Caco-2 (cell line): Measurements from ENCODE around the gene ATP5MC2. TPM values are rescaled to one million over a fixed set of nuclear protein-coding genes. Genes with fewer than 3 reads are reported as not detected.
A peak's percentile ranks its signal among the peaks of the same experiment; 100 is the strongest.

ENCODE experiments used
- BruUV-seq: library from RNA; stranded (reverse); fragments of 400-500 nt; replicated peaks from 2 replicates; lab custom pipeline; 2021; lab: Mats Ljungman, UMichigan
- CTCF ChIA-PET: fragments of 300-600 bp; sonication (Branson Sonifier 250); formaldehyde crosslinking; loops from one replicate; lab custom pipeline; 2022; ENCODE audit warnings: antibody characterized with exemption; lab: Charles Lee
- POLR2A ChIA-PET: fragments of 300-600 bp; sonication (Branson Sonifier 250); formaldehyde crosslinking; loops from one replicate; lab custom pipeline; 2022; ENCODE audit warnings: antibody characterized with exemption; lab: Charles Lee
- DNase-seq, 2 experiments: peaks; one replicate each; pipeline versions ENCODE4 v3.0.0 to v3.0.0-alpha.2; 2020 to 2022
- H3K27me3 ChIP-seq: replicated peaks from 2 replicates; pipeline ENCODE4 v1.6.0; 2011; ENCODE audit warnings: low read length; ENCODE audit not compliant: control insufficient read depth, insufficient read depth
- H3K36me3 ChIP-seq: 2 replicates; pipeline ENCODE4 v1.5.1; 2011; ENCODE audit warnings: low read length; ENCODE audit not compliant: control insufficient read depth, insufficient read depth
- H3K4me1 ChIP-seq: fragments of 250-450 bp; sonication (Bioruptor Pico); 2 replicates; pipeline ENCODE4 v1.5.1; 2020; ENCODE audit warnings: mild to moderate bottlenecking
- H3K4me3 ChIP-seq: 2 replicates; pipeline ENCODE4 v1.5.1; 2011; ENCODE audit warnings: low read depth, mild to moderate bottlenecking, control low read depth, low read length
- H3K9me3 ChIP-seq: fragments of 250-450 bp; sonication (Bioruptor Pico); 2 replicates; pipeline ENCODE4 v1.5.1; 2020; ENCODE audit warnings: mild to moderate bottlenecking, moderate library complexity
- H3K27ac Mint-ChIP-seq: one replicate; pipeline ENCODE4 v1.8.0; 2022; ENCODE audit warnings: mixed read lengths; ENCODE audit not compliant: unreplicated experiment
- H3K27me3 Mint-ChIP-seq: one replicate; pipeline ENCODE4 v1.8.0; 2022; ENCODE audit warnings: mixed read lengths; ENCODE audit not compliant: insufficient read depth, unreplicated experiment
- H3K36me3 Mint-ChIP-seq: one replicate; pipeline ENCODE4 v1.8.0; 2022; ENCODE audit warnings: mild to moderate bottlenecking, mixed read lengths; ENCODE audit not compliant: insufficient read depth, unreplicated experiment
- H3K4me1 Mint-ChIP-seq: one replicate; pipeline ENCODE4 v1.8.0; 2022; ENCODE audit warnings: low read depth, mixed read lengths; ENCODE audit not compliant: unreplicated experiment
- H3K4me3 Mint-ChIP-seq: one replicate; pipeline ENCODE4 v1.8.0; 2022; ENCODE audit warnings: mild to moderate bottlenecking, moderate library complexity, mixed read lengths; ENCODE audit not compliant: unreplicated experiment
- H3K9me3 Mint-ChIP-seq: one replicate; pipeline ENCODE4 v1.8.0; 2022; ENCODE audit warnings: mixed read lengths; ENCODE audit not compliant: unreplicated experiment
- CTCF ChIP-seq, 2 experiments: fragments of 200-600 bp in 1 of 2; IDR thresholded peaks; 1 replicate in 1 of 2; 2 replicates in 1 of 2; pipeline versions ENCODE4 v1.5.1 to v1.8.0; 2011 to 2022; ENCODE audit warnings: antibody characterized with exemption in 1 of 2, control low read depth in 1 of 2, inconsistent platforms in 1 of 2, low read depth in 1 of 2, low read length in 1 of 2, mild to moderate bottlenecking in 1 of 2, moderate library complexity in 1 of 2; ENCODE audit not compliant: insufficient read depth in 1 of 2, severe bottlenecking in 1 of 2, unreplicated experiment in 1 of 2
- intact Hi-C: fragments of 100-400 bp; cut with micrococcal nuclease; formaldehyde crosslinking; loops from one replicate; pipeline ENCODE4 v1.10.0; 2022; ENCODE audit not compliant: unreplicated experiment
- total RNA-seq: library from RNA; stranded (reverse); gene quantifications from 2 replicates; pipeline ENCODE4 v1.2.3, GENCODE V29; 2022

Gene ATP5MC2
- total RNA-seq, 1 experiment from 2014 or later = 160 TPM

- no peaks in the 10 kb centered on the region for H3K9me3 Mint-ChIP-seq
- ChIA-PET POLR2A (no interaction called here), CTCF (interaction anchor here (0.6 kb wide), 1 partner anchor 13 kb away, joined by 5 read pairs; no protein-coding TSS in a partner anchor)
- intact Hi-C loops = no loop called here
- H3K4me3 Mint-ChIP-seq = no peak overlapping the region
- Histone ChIP-seq H3K36me3 (no peaks in the 10 kb centered on the region), H3K9me3 (no peaks in the 10 kb centered on the region), H3K27me3 (no peaks in the 10 kb centered on the region), H3K4me1 (no peaks in the 10 kb centered on the region), H3K4me3 (no peak overlapping the region)
- DNase-seq = no peak
- no peaks in the 10 kb centered on the region for H3K36me3 Mint-ChIP-seq
- H3K4me1 Mint-ChIP-seq = peaks cover 6% of the 10 kb centered on the region
- no TSS peak for BruUV-seq
- no peak for TF ChIP-seq CTCF (IDR thresholded peaks at IDR 0.05; ENCODE audit: insufficient read depth in 1 of 2, low read depth in 1 of 2, low read length in 1 of 2, severe bottlenecking in 1 of 2, unreplicated experiment in 1 of 2)
- H3K27me3 Mint-ChIP-seq = peaks cover 3% of the 10 kb centered on the region
- H3K27ac Mint-ChIP-seq = no peak overlapping the region
These were observed 44.2 kb downstream of the ATP5MC2 start for GRCh38 chr12:53631721-53632120.

GRCh38 chr12:53627919-53628318 lies 48.0 kb downstream of the ATP5MC2 start:
- H3K4me1 ChIP-seq = peaks cover 12% of the 10 kb centered on the region
- intact Hi-C loops = no loop called here
- no peaks in the 10 kb centered on the region for H3K27me3 Mint-ChIP-seq
- CTCF ChIA-PET = no interaction called here
- POLR2A ChIA-PET = no interaction called here
- H3K9me3 Mint-ChIP-seq = no peaks in the 10 kb centered on the region
- no peak overlapping the region for H3K27ac Mint-ChIP-seq
- no peaks in the 10 kb centered on the region for H3K36me3 ChIP-seq
- peaks cover 10% of the 10 kb centered on the region for H3K36me3 Mint-ChIP-seq
- H3K4me1 Mint-ChIP-seq = peaks cover 27% of the 10 kb centered on the region
- no peak overlapping the region for H3K4me3 ChIP-seq
- BruUV-seq = no TSS peak
- TF ChIP-seq CTCF (IDR thresholded peaks at IDR 0.05; ENCODE audit: insufficient read depth in 1 of 2, low read depth in 1 of 2, low read length in 1 of 2, severe bottlenecking in 1 of 2, unreplicated experiment in 1 of 2) = no peak
- no peak for DNase-seq
- H3K27me3 ChIP-seq = no peaks in the 10 kb centered on the region
- no peak overlapping the region for H3K4me3 Mint-ChIP-seq
- H3K9me3 ChIP-seq = no peaks in the 10 kb centered on the region

DNA sequence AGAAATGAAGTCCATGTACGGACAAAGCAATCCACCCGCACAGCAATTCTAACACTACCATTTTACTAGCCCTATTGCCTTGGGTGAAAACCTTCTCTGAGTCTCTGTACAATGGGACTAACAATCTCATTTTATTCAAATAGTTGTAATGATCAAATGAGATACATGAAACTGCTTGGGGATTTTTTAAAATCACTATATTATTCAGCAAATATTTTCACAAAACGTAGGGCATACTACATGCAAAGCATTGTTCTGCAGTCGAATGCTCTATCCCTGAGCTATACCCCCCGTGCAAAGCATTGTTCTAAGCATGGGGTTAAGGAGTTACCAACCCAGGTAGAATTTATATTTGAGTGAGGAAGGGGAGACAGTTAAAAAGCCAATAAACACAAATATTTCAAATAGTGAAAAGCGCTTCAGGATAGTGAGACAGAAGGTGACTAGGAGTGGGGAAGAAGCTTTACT lies 49.1 kb downstream of the ATP5MC2 start:
- peak overlapping the region; percentile 91 for H3K27ac Mint-ChIP-seq
- H3K9me3 Mint-ChIP-seq = no peaks in the 10 kb centered on the region
- Histone ChIP-seq H3K9me3 (no peaks in the 10 kb centered on the region), H3K36me3 (no peaks in the 10 kb centered on the region), H3K27me3 (no peaks in the 10 kb centered on the region), H3K4me1 (peaks cover 12% of the 10 kb centered on the region), H3K4me3 (peak overlapping the region; percentile 56)
- peaks cover 27% of the 10 kb centered on the region for H3K4me1 Mint-ChIP-seq
- DNase-seq = no peak
- intact Hi-C loops = loop anchor here (1.0 kb wide), 1 partner anchor 50 kb away; the partner anchor contains the start of gene ATP5MC2
- no peak for TF ChIP-seq CTCF (IDR thresholded peaks at IDR 0.05; ENCODE audit: insufficient read depth in 1 of 2, low read depth in 1 of 2, low read length in 1 of 2, severe bottlenecking in 1 of 2, unreplicated experiment in 1 of 2)
- peaks cover 12% of the 10 kb centered on the region for H3K36me3 Mint-ChIP-seq
- POLR2A ChIA-PET = interaction anchor here (0.6 to 1.5 kb wide), 4 partner anchors 11 to 572 kb away, joined by 3 to 8 read pairs (median 4); partner anchors contain the start of gene ATP5MC2
- CTCF ChIA-PET = interaction anchor here (1.5 to 2.4 kb wide), 2 partner anchors 49 to 118 kb away, joined by 7 to 14 read pairs; partner anchors contain the start of gene ATP5MC2
- TSS peak; percentile 93 for BruUV-seq
- peak overlapping the region; percentile 100 for H3K4me3 Mint-ChIP-seq
- H3K27me3 Mint-ChIP-seq = no peaks in the 10 kb centered on the region
